A172 (cell line): ENCODE data around the gene NIPSNAP2. TPM values are rescaled to one million over a fixed set of nuclear protein-coding genes. Genes with fewer than 3 reads are reported as not detected.
"Not testable (repeated sequence)": the region's sequence is repeated elsewhere in the genome, so short reads cannot be mapped to it uniquely, and the experiment has no call there.

ENCODE experiments used
- DNase-seq: peaks from one replicate; pipeline ENCODE4 v3.0.0-alpha.2; 2015; ENCODE audit warnings: low spot score
- total RNA-seq: library from RNA; depleted of rRNA; stranded (reverse); fragments of >200 nt; shearing (Covaris generic); gene quantifications from 2 replicates; pipeline ENCODE4 v1.2.3, GENCODE V29; 2014; rRNA removed

NIPSNAP2 gene
- total RNA-seq, 1 experiment from 2014 or later = 67.5 TPM

GRCh38 chr7:56046721-56047445 is 82.5 kb downstream of the NIPSNAP2 start:
- peak; percentile 50 for DNase-seq

GRCh38 chr7:56047446-56048116 is 83.2 kb downstream of the NIPSNAP2 start:
- not testable (repeated sequence) for DNase-seq

GRCh38 chr7:56048245-56048644 is 83.9 kb downstream of the NIPSNAP2 start:
- DNase-seq = no peak

GRCh38 chr7:56048763-56049162 is 84.4 kb downstream of the NIPSNAP2 start:
- peak; percentile 35 for DNase-seq

Other genes starting within 250 kb of the NIPSNAP2 start
- gene SEPTIN14, start 101.8 kb upstream of the NIPSNAP2 start, total RNA-seq = not detected in 2 replicates
- gene ZNF713, start 77.1 kb upstream of the NIPSNAP2 start, total RNA-seq = 2.7 and 3.4 TPM in 2 replicates
- gene MRPS17, start 12.7 kb upstream of the NIPSNAP2 start, total RNA-seq = 23.3 and 26.9 TPM in 2 replicates
- 98.8 and 102 TPM in 2 replicates for gene PSPH, start 86.9 kb downstream of the NIPSNAP2 start, total RNA-seq
- gene CCT6A, start 87.2 kb downstream of the NIPSNAP2 start, total RNA-seq = 538 and 632 TPM in 2 replicates
- 112 and 128 TPM in 2 replicates for gene SUMF2, start 99.7 kb downstream of the NIPSNAP2 start, total RNA-seq
- 0.28 TPM in 1 of 2 replicates, not detected in the other for gene PHKG1, start 128.4 kb downstream of the NIPSNAP2 start, total RNA-seq
- gene CHCHD2, start 141.9 kb downstream of the NIPSNAP2 start, total RNA-seq = 849 and 881 TPM in 2 replicates
- not detected in 2 replicates for gene NUPR2, start 151.8 kb downstream of the NIPSNAP2 start, total RNA-seq